Measurements from ENCODE around the gene CDH24. TPM values are rescaled to one million over a fixed set of nuclear protein-coding genes. Genes with fewer than 3 reads are reported as not detected.

Gene CDH24
- total and polyA plus RNA-seq, 9 of the 15 experiments (the other 6 are each of a cell fraction or from before 2014, with no cell fraction given), result 0.04 to 16.2 (median 4.9) TPM

DNA sequence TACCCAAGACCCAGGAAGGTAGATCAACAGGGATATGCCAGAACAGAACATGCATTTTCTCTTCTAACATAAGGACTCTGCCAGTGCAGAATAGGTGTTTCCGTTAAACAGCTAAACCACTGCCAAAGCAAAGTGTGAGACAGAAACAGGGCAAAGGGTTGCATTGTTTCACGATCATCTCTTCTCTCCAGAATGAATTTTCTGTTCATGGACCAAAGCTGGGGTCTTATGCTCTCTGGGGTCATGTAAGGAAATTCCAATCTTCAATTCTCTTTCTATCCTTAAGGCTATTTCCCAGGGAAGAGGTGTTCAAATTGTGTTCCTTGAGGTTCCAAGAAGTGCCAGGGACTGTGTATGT is 33.5 kb downstream of the CDH24 start:
- Histone ChIP-seq H3K9me1 (ENCODE audit: control insufficient read depth, insufficient read depth, low read length) (no peaks in the 10 kb centered on the region), H3K27me3 (ENCODE audit: control insufficient read depth in 2 of 2, insufficient read depth in 2 of 2, low read length in 2 of 2) (no peaks in the 10 kb centered on the region), H3K4me1 (replicated peaks in 1 of 2; ENCODE audit: control insufficient read depth in 2 of 2, insufficient read depth in 2 of 2, low read length in 2 of 2) (peaks cover 17 to 41% of the 10 kb centered on the region in 2 experiments; a peak in 4 of 5 replicates), H3K36me3 (ENCODE audit: control insufficient read depth, insufficient read depth, low read length) (peaks cover 34% of the 10 kb centered on the region), H3K4me3 (no peak overlapping the region), H4K20me1 (replicated peaks; ENCODE audit: control insufficient read depth, insufficient read depth, low read length) (peaks cover 10% of the 10 kb centered on the region; the same call in 1 of the 2 replicates), H3K27ac (ENCODE audit: extremely low read depth, low read depth, low read length) (no peak overlapping the region), H3K9me3 (replicated peaks; ENCODE audit: control insufficient read depth, insufficient read depth, low read depth, low read length) (no peaks in the 10 kb centered on the region), H3K4me2 (ENCODE audit: insufficient read depth, low read length) (no peak overlapping the region), H3K79me2 (ENCODE audit: control insufficient read depth, insufficient read depth, low read length) (peaks cover 3% of the 10 kb centered on the region; the same call in 2 of the 3 replicates), H3K9ac (ENCODE audit: insufficient read depth in 1 of 2, low read depth in 2 of 2, low read length in 2 of 2) (no peak overlapping the region), H2AFZ (ENCODE audit: low read depth, low read length) (no peak overlapping the region)
- DNase-seq (ENCODE audit: extremely low read depth in 1 of 4, low spot score in 3 of 4) (no peak), FAIRE-seq (no peak), ATAC-seq (no peak)
- BruUV-seq (replicated peaks), result no TSS peak
- in situ Hi-C loops (cut with MboI) (no loop called here), intact Hi-C loops (cut with micrococcal nuclease) (no loop called here)
- ChIA-PET CTCF (ENCODE audit: low intra/inter-chr PET ratio) (no interaction called here), POLR2A (interaction anchor here (0.6 to 6.6 kb wide), 9 partner anchors 8 to 1292 kb away, joined by 3 to 65 read pairs (median 5); no protein-coding TSS in a partner anchor)
- 0 out of 2 replicates have a peak, but pooled peaks have one; percentile 45 for TF ChIP-seq POLR2AphosphoS2 (IDR thresholded peaks at IDR 0.05; ENCODE audit: low read length)
- TF ChIP-seq OTX1 (CRISPR knock-in tag; IDR thresholded peaks at IDR 0.05), result no peak
- TF ChIP-seq, protein P1, sequence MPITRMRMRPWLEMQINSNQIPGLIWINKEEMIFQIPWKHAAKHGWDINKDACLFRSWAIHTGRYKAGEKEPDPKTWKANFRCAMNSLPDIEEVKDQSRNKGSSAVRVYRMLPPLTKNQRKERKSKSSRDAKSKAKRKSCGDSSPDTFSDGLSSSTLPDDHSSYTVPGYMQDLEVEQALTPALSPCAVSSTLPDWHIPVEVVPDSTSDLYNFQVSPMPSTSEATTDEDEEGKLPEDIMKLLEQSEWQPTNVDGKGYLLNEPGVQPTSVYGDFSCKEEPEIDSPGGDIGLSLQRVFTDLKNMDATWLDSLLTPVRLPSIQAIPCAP (CRISPR knock-in tag; IDR thresholded peaks at IDR 0.05; ENCODE audit: borderline replicate concordance), result no peak
- TF ChIP-seq ZNF57 (CRISPR knock-in tag; IDR thresholded peaks at IDR 0.05), result no peak
- TF ChIP-seq POLR2A (conservative IDR thresholded peaks at IDR 0.05), result 0 out of 2 replicates have a peak, but pooled peaks have one; percentile 33
- WGBS (ENCODE audit: insufficient coverage, low coverage, missing lambda C conversion rate), result 91% methylated on average over 2 of the region's 2 CpGs
